Panc1 (cell line): ENCODE data around the gene PODNL1. TPM values are rescaled to one million over a fixed set of nuclear protein-coding genes. Genes with fewer than 3 reads are reported as not detected.
"Not testable (repeated sequence)": the region's sequence is repeated elsewhere in the genome, so short reads cannot be mapped to it uniquely, and the experiment has no call there.

Experiments
- ATAC-seq: fragments of 200-7000 bp; cut with Tn5 transposase; 2 replicates; pipeline ENCODE4 v1.9.1; 2020; ENCODE audit warnings: mild to moderate bottlenecking, moderate library complexity
- BruUV-seq: library from RNA; stranded (reverse); fragments of 400-500 nt; replicated peaks from 2 replicates; lab custom pipeline; 2021; lab: Mats Ljungman, UMichigan
- CTCF ChIA-PET: fragments of 300-600 bp; sonication (Branson Sonifier 250); formaldehyde crosslinking; loops from one replicate; lab custom pipeline; 2022; ENCODE audit warnings: antibody characterized with exemption; lab: Charles Lee
- POLR2A ChIA-PET: fragments of 300-600 bp; sonication (Branson Sonifier 250); formaldehyde crosslinking; loops from one replicate; lab custom pipeline; 2022; ENCODE audit warnings: antibody characterized with exemption; lab: Charles Lee
- DNase-seq: peaks from one replicate; pipeline ENCODE4 v3.0.0-alpha.2; 2010; ENCODE audit warnings: low read depth, low spot score
- H3K27ac ChIP-seq: 2 replicates; pipeline ENCODE4 v1.5.1; 2011; ENCODE audit warnings: mild to moderate bottlenecking, low read length, inconsistent platforms
- H3K27me3 ChIP-seq: fragments of 200-500 bp; sonication (Bioruptor generic); 2 replicates; pipeline ENCODE4 v1.6.0; 2014; ENCODE audit warnings: low read length, inconsistent platforms; ENCODE audit not compliant: control insufficient read depth, insufficient read depth
- H3K36me3 ChIP-seq: fragments of 200-500 bp; sonication (Bioruptor generic); 2 replicates; pipeline ENCODE4 v1.5.1; 2014; ENCODE audit warnings: inconsistent platforms, mild to moderate bottlenecking, low read length, moderate library complexity; ENCODE audit not compliant: control insufficient read depth, insufficient read depth
- H3K4me1 ChIP-seq: 2 replicates; pipeline ENCODE4 v1.5.1; 2011; ENCODE audit warnings: inconsistent platforms, mild to moderate bottlenecking, low read length, moderate library complexity; ENCODE audit not compliant: control insufficient read depth, insufficient read depth
- H3K4me3 ChIP-seq, 2 experiments: 2 replicates each; pipeline ENCODE4 v1.5.1; 2011 to 2012; ENCODE audit warnings: low read depth in 2 of 2, low read length in 2 of 2, mild to moderate bottlenecking in 2 of 2, inconsistent platforms in 1 of 2, moderate library complexity in 1 of 2
- H3K9me3 ChIP-seq: fragments of 200-500 bp; sonication (Bioruptor generic); 2 replicates; pipeline ENCODE4 v1.5.1; 2014; ENCODE audit warnings: low read depth, mild to moderate bottlenecking, inconsistent platforms, low read length, moderate library complexity; ENCODE audit not compliant: control insufficient read depth, insufficient read depth
- CTCF ChIP-seq: fragments of 450-650 bp; IDR thresholded peaks from 2 replicates; pipeline ENCODE4 v1.5.1; 2017; ENCODE audit warnings: mild to moderate bottlenecking
- POLR2AphosphoS5 ChIP-seq: IDR thresholded peaks from 2 replicates; pipeline ENCODE4 v1.6.1; 2012; ENCODE audit warnings: mild to moderate bottlenecking, low read depth, low read length, moderate library complexity
- REST ChIP-seq, 2 experiments: IDR thresholded peaks; 2 replicates each; pipeline ENCODE4 v1.6.1; 2011 to 2012; ENCODE audit warnings: low read depth in 2 of 2, control low read depth in 1 of 2, low read length in 1 of 2, mild to moderate bottlenecking in 1 of 2, moderate library complexity in 1 of 2; ENCODE audit not compliant: insufficient read depth in 1 of 2
- SIN3A ChIP-seq: IDR thresholded peaks from 2 replicates; pipeline ENCODE4 v1.6.1; 2012; ENCODE audit warnings: low read depth, mild to moderate bottlenecking, low read length, moderate library complexity, borderline replicate concordance; ENCODE audit not compliant: insufficient read depth
- TCF7L2 ChIP-seq: IDR thresholded peaks from 2 replicates; pipeline ENCODE4 v1.6.1; 2011; ENCODE audit warnings: mild to moderate bottlenecking, low read depth, low read length, inconsistent platforms
- in situ Hi-C: cut with HindIII; loops from 2 replicates; pipeline ENCODE4 v1.10.0; 2016; ENCODE audit warnings: low sequenced_read_pairs, low pct_unique_long_range_greater_than_20kb
- intact Hi-C: fragments of 100-400 bp; cut with micrococcal nuclease; formaldehyde crosslinking; loops from one replicate; pipeline ENCODE4 v1.10.0; 2022; ENCODE audit not compliant: unreplicated experiment
- total RNA-seq: library from RNA; stranded (reverse); gene quantifications from one replicate; pipeline ENCODE4 v1.2.1, GENCODE V29; 2021; ENCODE audit not compliant: unreplicated experiment

Gene PODNL1
- total RNA-seq, 1 experiment from 2014 or later, result 1.4 TPM

- no TSS peak for BruUV-seq
- no peaks in the 10 kb centered on the region for H3K9me3 ChIP-seq
- H3K4me1 ChIP-seq, result no peaks in the 10 kb centered on the region
- H3K4me3 ChIP-seq, result no peak overlapping the region
- TF ChIP-seq SIN3A, result no peak
- no peak for TF ChIP-seq CTCF
- no peak for TF ChIP-seq REST (IDR thresholded peaks at IDR 0.05; ENCODE audit: insufficient read depth in 1 of 2, low read depth in 2 of 2, low read length in 1 of 2)
- TF ChIP-seq TCF7L2, result no peak
- TF ChIP-seq POLR2AphosphoS5, result no peak
- ChIA-PET CTCF (no interaction called here), POLR2A (no interaction called here)
- H3K36me3 ChIP-seq, result no peaks in the 10 kb centered on the region
- DNase-seq (no peak), ATAC-seq (no peak)
- in situ Hi-C loops (no loop called here), intact Hi-C loops (no loop called here)
- no peaks in the 10 kb centered on the region for H3K27me3 ChIP-seq
- no peak overlapping the region for H3K27ac ChIP-seq
Measured at GRCh38 chr19:13975870-13976269, 37.7 kb upstream of the PODNL1 start.

GRCh38 chr19:13974073-13974472 is 35.9 kb upstream of the PODNL1 start:
- Histone ChIP-seq H3K4me1 (no peaks in the 10 kb centered on the region), H3K27ac (no peak overlapping the region), H3K27me3 (no peaks in the 10 kb centered on the region), H3K36me3 (no peaks in the 10 kb centered on the region), H3K4me3 (no peak overlapping the region), H3K9me3 (no peaks in the 10 kb centered on the region)
- POLR2A ChIA-PET, result no interaction called here
- ATAC-seq (peak; percentile 37; the same call in 1 of the 2 replicates), DNase-seq (no peak)
- in situ Hi-C loops, result no loop called here
- intact Hi-C loops, result no loop called here
- no peak for TF ChIP-seq CTCF
- no peak for TF ChIP-seq REST (IDR thresholded peaks at IDR 0.05; ENCODE audit: insufficient read depth in 1 of 2, low read depth in 2 of 2, low read length in 1 of 2)
- no peak for TF ChIP-seq TCF7L2
- TF ChIP-seq SIN3A, result no peak
- no peak for TF ChIP-seq POLR2AphosphoS5
- CTCF ChIA-PET, result no interaction called here
- BruUV-seq, result no TSS peak

GRCh38 chr19:13973479-13973878 is 35.3 kb upstream of the PODNL1 start:
- POLR2A ChIA-PET, ATAC-seq, intact Hi-C loops, BruUV-seq, H3K4me3 ChIP-seq, H3K36me3 ChIP-seq, H3K27me3 ChIP-seq, H3K27ac ChIP-seq, DNase-seq, in situ Hi-C loops, H3K9me3 ChIP-seq, H3K4me1 ChIP-seq, CTCF ChIA-PET: not testable (repeated sequence)
